GM18861 (cell line): ENCODE measurements around the gene MARCKS.

Source experiments
- ATAC-seq: cut with Tn5 transposase; IDR thresholded peaks from one replicate; pipeline ENCODE4 v1.9.1; 2021; ENCODE audit not compliant: unreplicated experiment

Gene MARCKS, protein sequence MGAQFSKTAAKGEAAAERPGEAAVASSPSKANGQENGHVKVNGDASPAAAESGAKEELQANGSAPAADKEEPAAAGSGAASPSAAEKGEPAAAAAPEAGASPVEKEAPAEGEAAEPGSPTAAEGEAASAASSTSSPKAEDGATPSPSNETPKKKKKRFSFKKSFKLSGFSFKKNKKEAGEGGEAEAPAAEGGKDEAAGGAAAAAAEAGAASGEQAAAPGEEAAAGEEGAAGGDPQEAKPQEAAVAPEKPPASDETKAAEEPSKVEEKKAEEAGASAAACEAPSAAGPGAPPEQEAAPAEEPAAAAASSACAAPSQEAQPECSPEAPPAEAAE

GRCh38 chr6:113856625-113857555 is at the start of gene MARCKS:
TSS of gene MARCKS (plus strand) at chr6:113857345. CDS start at chr6:113857746, 401 bp downstream.
- peak; percentile 27 for ATAC-seq

DNA sequence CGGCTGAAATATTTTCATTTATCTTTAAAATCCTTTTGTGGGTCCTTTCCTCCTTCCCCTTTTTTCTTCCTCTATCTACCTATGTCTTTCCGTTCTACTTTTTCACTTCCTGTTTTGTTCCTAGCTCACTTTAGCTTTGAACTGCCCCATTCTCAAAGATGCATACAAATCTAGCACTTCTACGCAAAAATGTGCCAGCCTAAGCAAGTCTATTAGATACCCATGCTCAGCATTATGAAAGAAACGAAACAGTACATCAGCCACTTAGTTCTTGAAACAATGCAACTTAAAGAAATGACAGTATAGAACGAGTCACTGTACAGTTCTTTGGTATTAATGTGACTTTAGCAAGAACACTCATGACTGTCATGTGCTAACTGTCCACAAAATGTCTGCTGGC is 47.3 kb upstream of the MARCKS start:
- ATAC-seq, result peak; percentile 38

DNA sequence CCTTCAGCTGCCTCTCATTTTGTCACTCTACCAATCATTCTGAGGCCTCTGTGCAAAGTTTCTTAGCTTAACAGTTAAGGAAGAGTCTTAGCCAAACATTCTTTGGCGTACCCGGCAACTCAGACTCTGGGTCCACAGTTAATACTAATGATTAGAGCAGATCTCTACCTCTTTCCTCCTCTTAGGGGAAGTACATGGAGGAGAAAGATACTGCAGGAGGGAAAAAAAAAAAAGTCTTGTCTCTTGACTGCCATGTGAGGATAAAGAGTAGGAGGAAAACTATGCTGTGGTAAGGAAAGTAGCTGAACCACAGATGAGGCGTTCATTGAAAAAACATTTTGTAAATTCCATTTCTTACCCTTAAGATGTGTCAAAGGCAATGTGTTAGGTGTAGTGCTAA is 44.0 kb upstream of the MARCKS start:
- no peak for ATAC-seq

DNA sequence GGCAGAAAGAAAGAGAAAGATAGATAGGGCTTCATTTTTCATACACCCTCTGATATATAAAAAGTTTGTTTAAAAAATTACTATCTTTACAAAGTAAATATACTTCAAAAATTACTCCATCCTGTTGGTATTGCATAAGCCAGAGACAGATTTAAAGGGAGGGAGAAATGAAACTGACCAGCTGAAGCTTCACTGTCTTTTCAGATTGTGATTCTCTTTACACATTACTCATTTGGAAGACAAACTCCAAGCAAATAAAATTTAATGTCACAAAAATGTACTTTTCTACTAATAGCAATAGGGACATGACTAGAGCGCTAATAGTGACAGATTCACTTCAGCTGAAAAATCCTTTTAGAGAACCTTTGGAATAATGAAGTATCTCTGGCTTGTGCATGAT is 38.6 kb upstream of the MARCKS start:
- no peak for ATAC-seq

DNA sequence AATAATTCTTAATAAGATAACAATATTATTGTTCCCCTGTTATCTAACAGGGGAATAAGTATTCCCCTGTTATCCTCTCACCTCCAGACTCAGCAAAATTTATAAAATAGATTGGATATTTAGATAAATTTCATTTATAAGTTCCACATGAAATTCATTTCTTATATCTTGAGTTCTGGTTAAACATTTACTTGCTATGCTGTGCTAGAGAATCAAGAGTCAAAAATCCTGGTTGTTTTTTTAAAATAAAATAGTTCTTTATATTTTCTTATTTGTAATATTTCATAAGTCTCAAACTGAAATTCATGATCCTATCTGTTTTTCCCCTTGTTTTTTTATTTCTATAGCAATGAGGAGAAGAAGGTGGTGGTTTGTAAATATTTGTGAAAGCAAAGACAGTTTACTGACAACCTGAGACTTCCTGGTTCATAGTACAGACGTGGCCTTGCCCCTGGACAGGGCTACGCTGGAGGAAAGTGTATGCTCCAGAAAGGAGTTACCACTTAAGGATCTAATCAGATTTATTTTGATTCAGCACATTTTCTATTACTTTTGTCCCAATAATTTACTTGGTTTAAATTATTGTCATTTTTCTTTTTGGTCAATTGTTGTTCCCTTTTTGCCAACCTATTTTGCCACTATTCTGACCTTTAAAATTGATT is 37.8 kb upstream of the MARCKS start:
- ATAC-seq, result no peak

GRCh38 chr6:113820761-113821160 is 36.4 kb upstream of the MARCKS start:
- no peak for ATAC-seq

GRCh38 chr6:113821445-113821844 is 35.7 kb upstream of the MARCKS start:
- ATAC-seq, result no peak

DNA sequence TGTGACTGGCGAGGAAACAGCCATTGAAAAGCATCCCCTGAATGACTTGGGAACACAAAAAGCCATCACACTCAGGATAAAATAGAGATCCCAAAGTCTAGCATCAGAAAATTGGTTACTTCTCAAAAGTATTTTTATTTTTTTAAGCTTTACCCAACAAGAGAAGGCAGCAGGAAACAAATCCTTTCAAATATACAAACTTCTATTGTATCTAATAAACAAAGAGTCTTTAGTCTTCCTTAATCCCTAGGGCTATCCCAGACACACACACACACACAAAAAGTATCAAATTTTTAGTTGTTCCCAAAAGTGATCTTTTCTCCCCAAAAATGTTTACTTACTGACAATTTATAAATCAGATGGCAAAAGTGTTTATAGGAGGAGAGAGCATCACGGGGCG is 33.2 kb upstream of the MARCKS start:
- no peak for ATAC-seq

GRCh38 chr6:113824411-113824810 is 32.7 kb upstream of the MARCKS start:
- no peak for ATAC-seq

DNA sequence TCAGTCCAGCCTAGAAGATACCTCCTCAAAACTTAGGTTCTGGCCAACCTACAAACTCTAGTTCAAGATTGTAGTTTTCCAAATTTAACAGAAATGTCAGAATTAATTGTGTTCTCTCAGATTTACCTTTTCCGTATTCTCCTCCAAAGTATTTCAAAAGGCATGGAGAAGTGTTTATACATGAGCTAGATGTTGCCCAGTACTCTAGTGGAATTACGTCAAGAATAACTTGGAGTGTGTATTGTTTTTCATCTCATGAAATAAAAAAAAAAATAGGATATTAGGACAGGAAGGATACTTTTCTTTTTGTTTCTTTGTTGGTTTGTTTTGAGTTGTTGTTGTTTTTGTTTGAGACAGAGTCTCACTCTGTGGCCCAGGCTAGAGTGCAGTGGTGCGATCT is 32.3 kb upstream of the MARCKS start:
- no peak for ATAC-seq

DNA sequence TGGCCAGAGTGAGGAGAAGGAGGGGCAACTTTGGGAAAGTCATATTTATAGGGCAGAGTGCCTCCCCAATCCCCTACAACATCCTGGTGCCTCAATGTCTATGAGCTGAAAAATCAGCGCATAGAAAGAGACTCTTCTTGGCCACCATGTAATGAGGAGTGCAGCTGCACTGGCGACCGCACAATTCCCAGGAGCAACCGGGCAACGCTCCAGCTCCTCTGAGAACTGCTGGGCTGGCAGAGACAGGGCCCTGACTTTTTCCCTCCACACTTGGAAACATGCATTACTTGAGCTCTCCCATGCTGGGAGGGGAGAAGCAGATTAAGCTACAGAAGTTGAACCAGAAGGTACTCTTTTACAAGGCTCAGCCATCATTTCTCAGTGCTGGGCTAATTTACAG is 31.4 kb upstream of the MARCKS start:
- ATAC-seq, result no peak

DNA sequence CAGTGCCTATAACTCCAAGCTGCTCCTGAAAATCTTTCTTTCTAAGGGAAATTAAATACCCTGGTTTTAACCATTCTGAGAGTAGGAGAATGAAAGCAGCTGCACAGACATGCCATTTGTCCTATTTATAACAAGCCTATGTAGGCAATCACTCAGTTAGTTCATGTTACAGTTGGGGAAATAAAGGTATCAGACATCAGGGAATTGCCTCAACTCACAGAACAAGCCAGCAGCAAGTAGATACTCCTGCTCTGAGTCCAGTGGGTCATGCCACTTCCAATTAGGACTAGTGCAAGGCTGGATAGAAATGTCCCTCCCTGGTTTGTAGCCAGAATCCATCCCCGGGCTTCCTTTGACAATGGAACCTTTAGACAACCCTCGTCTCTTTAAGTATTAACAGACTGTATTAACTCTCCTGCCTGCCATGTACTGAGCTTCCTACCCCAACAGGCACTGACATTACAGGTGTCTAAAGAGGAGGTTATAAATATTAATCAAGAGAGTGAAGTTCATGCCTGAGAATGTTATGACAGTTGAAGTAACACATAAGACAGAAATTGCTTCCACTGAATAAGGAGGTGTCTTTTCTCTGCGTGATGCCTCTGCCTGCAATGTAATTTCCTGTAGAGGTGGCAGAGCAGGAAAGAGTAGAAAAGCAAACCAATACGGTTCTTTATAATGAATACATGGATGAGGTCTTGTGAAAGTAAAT is 28.0 kb upstream of the MARCKS start:
- no peak for ATAC-seq

- no peak for ATAC-seq
Observed at GRCh38 chr6:113829696-113830045, 27.5 kb upstream of the MARCKS start.

DNA sequence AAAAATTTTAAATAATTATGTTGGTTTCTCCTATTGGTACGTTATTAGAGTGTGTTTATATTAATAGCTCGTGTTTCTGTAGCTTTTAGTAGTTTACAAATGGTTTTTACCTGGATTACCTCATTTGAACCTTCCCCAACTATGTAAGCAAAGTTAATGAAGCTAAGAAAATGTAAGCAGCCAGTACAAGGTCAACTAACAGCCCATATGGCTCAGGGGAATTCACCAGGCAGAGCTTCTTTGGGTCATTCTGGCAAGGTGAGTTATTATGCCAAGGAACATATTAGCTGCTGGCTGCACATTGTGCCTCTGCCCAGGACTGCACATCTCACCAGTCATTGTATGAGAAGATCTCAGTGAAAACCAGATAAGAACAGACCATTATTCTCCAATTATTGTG is 27.0 kb upstream of the MARCKS start:
- ATAC-seq, result no peak

DNA sequence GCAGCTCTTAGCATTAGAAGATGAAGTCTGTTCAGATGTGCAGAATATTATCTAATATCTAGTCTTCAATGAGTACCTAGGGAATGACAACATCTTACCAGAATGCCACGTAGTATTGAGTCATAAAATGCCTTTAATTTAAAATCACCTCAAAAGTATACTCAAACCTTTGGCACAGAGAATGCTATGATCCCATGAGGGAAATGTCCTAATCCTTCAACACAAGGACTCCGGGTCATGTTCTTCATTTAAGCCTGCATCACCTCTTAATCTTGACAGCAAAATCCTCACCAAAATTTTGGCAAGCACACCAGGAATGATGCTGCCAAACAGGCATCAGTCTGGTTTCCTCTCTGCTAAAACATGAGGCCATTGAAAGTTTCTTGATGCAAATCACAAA is 23.6 kb upstream of the MARCKS start:
- no peak for ATAC-seq

DNA sequence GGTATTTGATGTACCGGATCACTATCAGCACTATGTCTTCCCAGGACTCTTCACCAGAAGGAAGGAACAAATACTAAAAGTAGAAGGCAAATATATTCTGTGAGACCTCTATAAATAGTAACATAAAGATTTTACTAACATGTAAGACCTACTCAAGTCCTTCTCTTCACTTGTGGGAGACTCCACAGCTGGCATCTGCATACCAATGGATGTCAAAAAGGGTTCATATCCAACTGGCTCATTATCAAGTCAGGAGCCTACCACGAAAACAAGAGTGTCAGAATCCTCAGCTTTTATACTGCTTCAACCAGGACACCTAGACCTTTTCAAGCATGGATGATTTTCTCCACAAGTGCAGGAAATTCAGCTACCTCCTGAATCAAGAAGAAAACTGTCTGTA is 20.0 kb upstream of the MARCKS start:
- no peak for ATAC-seq

GRCh38 chr6:113842165-113842564 is 15.0 kb upstream of the MARCKS start:
- peak; percentile 80 for ATAC-seq

GRCh38 chr6:113843500-113844073 is 13.6 kb upstream of the MARCKS start:
- no peak for ATAC-seq

- ATAC-seq, result no peak
Observed at GRCh38 chr6:113846577-113846976, 10.6 kb upstream of the MARCKS start.

DNA sequence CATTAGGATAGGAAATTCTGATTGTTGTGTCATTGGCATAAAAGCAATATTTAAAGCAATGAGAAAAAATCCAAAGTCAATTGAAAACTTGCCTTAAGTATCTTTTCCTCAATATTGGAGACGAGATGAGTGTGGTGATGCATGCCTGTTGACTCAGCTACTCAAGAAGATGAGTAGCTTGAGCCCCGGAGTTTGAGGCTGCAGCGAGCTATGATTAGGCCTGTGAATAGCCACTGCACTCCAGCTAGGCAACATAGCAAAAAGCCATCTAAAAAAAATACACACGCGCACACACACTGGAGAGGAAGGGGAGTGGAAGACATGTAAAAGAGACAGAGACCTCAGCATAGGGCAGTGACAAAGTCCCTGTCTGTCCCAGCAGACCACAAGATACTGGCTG is 9.7 kb upstream of the MARCKS start:
- ATAC-seq, result no peak

- no peak for ATAC-seq
Observed at GRCh38 chr6:113848280-113848679, 8.9 kb upstream of the MARCKS start.
